Tibial artery (tissue), 4 donors: ENCODE data around the gene ARHGEF25.

Experiments used
- DNase-seq, 2 donors: peaks; one replicate each; pipeline ENCODE4 v3.0.0-alpha.2; 2019
- H3K27ac ChIP-seq, 2 donors: fragments of 200-600 bp; sonication (generic) in 1 of 2; 1 replicate in 1 of 2; 2 replicates in 1 of 2; pipeline ENCODE4 v1.5.1; 2018 to 2019; ENCODE audit warnings: mild to moderate bottlenecking in 1 of 2
- H3K27me3 ChIP-seq, 2 donors: fragments of 200-600 bp; sonication (generic) in 1 of 2; one replicate each; pipeline versions ENCODE4 v1.5.1 to v1.6.0; 2016 to 2019
- H3K36me3 ChIP-seq, 3 donors: fragments of 200-600 bp; sonication (generic) in 2 of 3; one replicate each; pipeline ENCODE4 v1.5.1; 2016 to 2019; ENCODE audit warnings: mild to moderate bottlenecking in 2 of 3
- H3K4me1 ChIP-seq, 4 donors: fragments of 200-600 bp; sonication (generic) in 2 of 4; 1 replicate in 3 of 4; 2 replicates in 1 of 4; pipeline ENCODE4 v1.5.1; 2016 to 2019
- H3K4me3 ChIP-seq, 2 donors: fragments of 200-600 bp; sonication (generic) in 1 of 2; 1 replicate in 1 of 2; 2 replicates in 1 of 2; pipeline ENCODE4 v1.5.1; 2018 to 2019; ENCODE audit warnings: mild to moderate bottlenecking in 2 of 2
- H3K9me3 ChIP-seq, 3 donors: fragments of 200-600 bp; sonication (generic) in 1 of 3; one replicate each; pipeline ENCODE4 v1.5.1; 2016 to 2019
- intact Hi-C: fragments of 100-400 bp; cut with DNase I; formaldehyde crosslinking; loops from one replicate; pipeline ENCODE4 v1.15.0; 2023; ENCODE audit warnings: low total_unique reads
- TF ChIP-seq, protein P1 (sequence below), 2 experiments: fragments of 200-600 bp in 1 of 2; fragments of 450-650 bp in 1 of 2; IDR thresholded peaks; one replicate each; pipeline ENCODE4 v1.5.1; 2017 to 2019; ENCODE audit warnings: antibody characterized with exemption in 2 of 2, mild to moderate bottlenecking in 1 of 2, moderate library complexity in 1 of 2

The ARHGEF25 gene

DNA sequence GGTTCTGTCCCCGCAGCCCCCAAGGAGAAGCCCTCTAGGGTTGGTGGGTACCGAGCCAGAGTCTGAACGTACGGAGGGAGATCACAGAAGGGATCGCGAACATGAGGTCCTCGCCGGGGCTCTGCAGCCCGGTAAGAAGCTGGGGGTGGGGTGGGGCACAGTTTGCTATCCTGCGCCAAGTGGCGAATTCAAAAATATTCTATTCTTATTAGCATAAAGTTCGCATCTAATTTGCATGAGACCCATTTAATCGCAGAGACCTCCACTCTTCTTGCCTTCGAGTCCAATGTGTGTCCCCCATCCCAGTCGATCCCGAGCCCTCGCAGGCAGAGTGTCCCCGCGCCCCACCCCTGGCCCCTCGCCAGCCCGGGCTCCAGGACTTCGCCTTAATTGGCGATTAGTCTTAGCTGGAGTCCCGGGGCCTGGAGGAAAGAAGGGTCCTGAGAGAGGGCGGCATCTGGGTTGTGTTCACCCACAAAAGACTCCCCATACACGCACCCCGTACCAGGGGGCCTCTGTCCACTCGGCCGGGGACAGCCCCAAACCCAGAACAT lies 604 bp upstream of the ARHGEF25 start:
- Histone ChIP-seq H3K4me1 (peaks cover 0 to 63% (median 53%) of the 10 kb centered on the region in 4 donors), H3K27ac (peak overlapping the region; percentile 97 to 99), H3K4me3 (peak overlapping the region; percentile 82 to 85), H3K9me3 (no peaks in the 10 kb centered on the region), H3K36me3 (peaks cover 14 to 51% (median 25%) of the 10 kb centered on the region in 3 donors), H3K27me3 (no peaks in the 10 kb centered on the region)
- peak; percentile 66 to 93 for DNase-seq
- TF ChIP-seq, protein P1, sequence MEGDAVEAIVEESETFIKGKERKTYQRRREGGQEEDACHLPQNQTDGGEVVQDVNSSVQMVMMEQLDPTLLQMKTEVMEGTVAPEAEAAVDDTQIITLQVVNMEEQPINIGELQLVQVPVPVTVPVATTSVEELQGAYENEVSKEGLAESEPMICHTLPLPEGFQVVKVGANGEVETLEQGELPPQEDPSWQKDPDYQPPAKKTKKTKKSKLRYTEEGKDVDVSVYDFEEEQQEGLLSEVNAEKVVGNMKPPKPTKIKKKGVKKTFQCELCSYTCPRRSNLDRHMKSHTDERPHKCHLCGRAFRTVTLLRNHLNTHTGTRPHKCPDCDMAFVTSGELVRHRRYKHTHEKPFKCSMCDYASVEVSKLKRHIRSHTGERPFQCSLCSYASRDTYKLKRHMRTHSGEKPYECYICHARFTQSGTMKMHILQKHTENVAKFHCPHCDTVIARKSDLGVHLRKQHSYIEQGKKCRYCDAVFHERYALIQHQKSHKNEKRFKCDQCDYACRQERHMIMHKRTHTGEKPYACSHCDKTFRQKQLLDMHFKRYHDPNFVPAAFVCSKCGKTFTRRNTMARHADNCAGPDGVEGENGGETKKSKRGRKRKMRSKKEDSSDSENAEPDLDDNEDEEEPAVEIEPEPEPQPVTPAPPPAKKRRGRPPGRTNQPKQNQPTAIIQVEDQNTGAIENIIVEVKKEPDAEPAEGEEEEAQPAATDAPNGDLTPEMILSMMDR (IDR thresholded peaks at IDR 0.05): no peak
- intact Hi-C loops: loop anchor here (10.0 kb wide), 1 partner anchor 86 kb away; the partner anchor contains the start of genes DDIT3 and MBD6

DNA sequence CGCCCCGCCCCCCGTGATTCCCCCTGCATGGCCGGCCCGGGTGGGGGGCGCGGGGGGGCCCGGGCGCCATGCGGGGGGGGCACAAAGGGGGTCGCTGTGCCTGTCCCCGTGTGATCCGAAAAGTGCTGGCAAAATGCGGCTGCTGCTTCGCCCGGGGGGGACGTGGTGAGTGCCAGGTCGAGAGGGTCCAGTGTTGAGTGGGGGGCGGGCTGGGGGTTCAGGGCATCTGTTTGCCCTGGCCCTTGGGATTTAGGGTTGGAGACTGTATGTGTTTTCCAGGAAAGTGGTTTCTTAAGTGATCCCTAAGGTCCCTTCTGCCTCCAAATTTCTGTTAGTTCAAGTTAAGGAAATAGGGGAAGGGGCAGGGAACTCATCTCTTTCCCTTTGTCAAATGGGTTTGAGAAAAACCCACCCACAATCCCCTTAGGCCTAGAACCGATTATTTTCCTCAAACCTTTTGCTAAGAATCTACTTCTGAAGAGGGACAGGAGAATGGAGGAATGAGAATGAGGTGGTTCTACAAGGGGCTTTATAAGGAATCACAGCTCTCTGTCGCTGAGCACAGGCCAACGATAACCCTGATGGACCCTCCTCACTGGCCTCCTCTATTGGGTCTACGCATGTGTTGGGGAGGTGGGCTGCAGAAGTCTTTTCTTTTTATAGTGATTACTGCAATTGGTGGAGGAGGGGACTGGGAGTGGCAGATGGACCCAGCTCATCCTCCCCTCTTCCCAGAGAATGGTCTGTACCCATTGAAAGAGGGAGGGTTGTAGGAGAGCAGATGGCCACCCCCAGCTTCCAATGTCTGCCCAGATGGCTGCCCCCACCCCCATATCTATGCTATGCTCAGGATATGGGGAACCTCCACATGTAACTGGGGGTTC lies 834 bp downstream of the ARHGEF25 start:
- TF ChIP-seq, protein P1 (IDR thresholded peaks at IDR 0.05): no peak
- intact Hi-C loops: loop anchor here (10.0 kb wide), 1 partner anchor 87 kb away; the partner anchor contains the start of genes DDIT3 and MBD6
- Histone ChIP-seq H3K4me3 (peak overlapping the region; percentile 82 to 85), H3K4me1 (peaks cover 0 to 61% (median 49%) of the 10 kb centered on the region in 4 donors), H3K27me3 (no peaks in the 10 kb centered on the region), H3K9me3 (no peaks in the 10 kb centered on the region), H3K27ac (peak overlapping the region; percentile 97 to 99), H3K36me3 (peaks cover 26 to 59% (median 36%) of the 10 kb centered on the region in 3 donors)
- peak in 1 of 2 donors; percentile 29 for DNase-seq

DNA sequence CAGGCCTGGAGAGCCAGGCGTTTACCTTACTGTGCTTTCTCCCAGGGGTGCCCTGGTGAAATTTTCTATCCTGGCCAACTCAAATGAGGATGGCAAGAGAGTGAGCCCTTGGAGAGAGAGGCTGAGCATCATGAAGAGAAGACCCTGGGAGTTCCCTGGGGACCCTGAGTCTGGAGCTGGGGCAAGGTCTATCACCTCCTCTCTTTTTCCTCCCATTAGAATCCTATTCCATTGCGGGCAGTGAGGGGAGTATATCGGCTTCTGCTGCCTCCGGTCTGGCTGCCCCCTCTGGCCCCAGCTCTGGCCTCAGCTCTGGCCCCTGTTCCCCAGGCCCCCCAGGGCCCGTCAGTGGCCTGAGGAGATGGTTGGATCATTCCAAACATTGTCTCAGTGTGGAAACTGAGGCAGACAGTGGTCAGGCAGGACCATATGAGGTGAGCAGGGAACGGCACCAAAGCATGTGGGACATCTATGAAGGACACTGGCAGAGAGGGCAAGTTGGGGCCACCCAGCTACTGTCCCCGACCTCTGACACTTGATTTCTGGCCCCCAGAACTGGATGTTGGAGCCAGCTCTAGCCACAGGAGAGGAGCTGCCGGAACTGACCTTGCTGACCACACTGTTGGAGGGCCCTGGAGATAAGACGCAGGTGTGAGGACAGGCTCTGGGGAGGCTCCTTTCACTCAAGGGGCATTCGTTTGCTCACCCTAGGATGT lies 1.6 kb downstream of the ARHGEF25 start:
- Histone ChIP-seq H3K36me3 (peaks cover 26 to 59% (median 36%) of the 10 kb centered on the region in 3 donors), H3K27me3 (no peaks in the 10 kb centered on the region), H3K27ac (peak overlapping the region; percentile 97 to 99), H3K4me1 (peaks cover 0 to 59% (median 49%) of the 10 kb centered on the region in 4 donors), H3K4me3 (peak overlapping the region; percentile 82 to 85), H3K9me3 (no peaks in the 10 kb centered on the region)
- TF ChIP-seq, protein P1 (IDR thresholded peaks at IDR 0.05): no peak
- DNase-seq: peak in 1 of 2 donors; percentile 44
- intact Hi-C loops: loop anchor here (10.0 kb wide), 1 partner anchor 88 kb away; the partner anchor contains the start of genes DDIT3 and MBD6

DNA sequence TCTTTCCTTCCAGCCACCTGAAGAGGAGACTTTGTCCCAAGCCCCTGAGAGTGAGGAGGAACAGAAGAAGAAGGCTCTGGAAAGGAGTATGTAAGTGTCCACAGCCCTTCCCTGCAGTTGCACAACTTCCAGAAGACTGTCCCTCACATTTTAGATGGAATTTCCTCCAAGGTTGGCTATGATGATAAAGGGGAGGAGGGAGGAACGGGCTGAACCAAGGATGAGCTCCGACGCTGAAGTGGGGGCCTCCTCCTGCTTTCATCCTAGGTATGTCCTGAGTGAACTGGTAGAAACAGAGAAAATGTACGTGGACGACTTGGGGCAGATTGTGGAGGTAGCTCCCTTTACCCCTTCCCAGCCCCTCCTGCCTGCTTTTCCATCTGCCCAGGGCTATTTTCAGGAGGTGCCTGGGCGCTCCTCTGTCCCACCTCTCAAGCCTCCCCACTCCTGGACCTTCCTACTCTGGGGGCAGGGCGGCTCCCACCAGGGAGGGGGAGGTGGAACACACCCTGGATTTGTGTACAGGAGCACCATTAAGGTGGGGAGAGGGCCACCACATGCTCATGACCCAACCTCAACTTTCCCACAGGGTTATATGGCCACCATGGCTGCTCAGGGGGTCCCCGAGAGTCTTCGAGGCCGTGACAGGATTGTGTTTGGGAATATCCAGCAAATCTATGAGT lies 2.3 kb downstream of the ARHGEF25 start:
- peaks cover 26 to 59% (median 36%) of the 10 kb centered on the region in 3 donors for H3K36me3 ChIP-seq
- peak overlapping the region; percentile 97 to 99 for H3K27ac ChIP-seq
- H3K4me1 ChIP-seq: peaks cover 0 to 59% (median 49%) of the 10 kb centered on the region in 4 donors
- peak in 1 of 2 donors; percentile 34 for DNase-seq
- H3K9me3 ChIP-seq: no peaks in the 10 kb centered on the region
- no peak overlapping the region for H3K4me3 ChIP-seq
- intact Hi-C loops: loop anchor here (10.0 kb wide), 1 partner anchor 89 kb away; the partner anchor contains the start of genes DDIT3 and MBD6
- no peaks in the 10 kb centered on the region for H3K27me3 ChIP-seq
- TF ChIP-seq, protein P1 (IDR thresholded peaks at IDR 0.05): no peak
